Keratinocyte (primary cell): ENCODE results near the gene GATAD1.
"Not testable (repeated sequence)": the region's sequence is repeated elsewhere in the genome, so short reads cannot be mapped to it uniquely, and the experiment has no call there.

Experiments
- EZH2 ChIP-seq: IDR thresholded peaks from one replicate; pipeline ENCODE4 v1.6.1; 2012; ENCODE audit warnings: inconsistent platforms, mild to moderate bottlenecking, low read length, moderate library complexity
- TF ChIP-seq, protein P1 (sequence below), 3 experiments: IDR thresholded peaks in 1 of 3; conservative IDR thresholded peaks in 1 of 3; optimal IDR thresholded peaks in 1 of 3; 2 replicates in 2 of 3; 3 replicates in 1 of 3; pipeline versions ENCODE3 to v1.5.1; 2011; ENCODE audit warnings: low read length in 3 of 3, mild to moderate bottlenecking in 3 of 3, moderate library complexity in 2 of 3, control low read depth in 1 of 3, inconsistent platforms in 1 of 3; ENCODE audit not compliant: insufficient read depth in 2 of 3; ENCODE audit errors: extremely low read depth in 1 of 3

DNA sequence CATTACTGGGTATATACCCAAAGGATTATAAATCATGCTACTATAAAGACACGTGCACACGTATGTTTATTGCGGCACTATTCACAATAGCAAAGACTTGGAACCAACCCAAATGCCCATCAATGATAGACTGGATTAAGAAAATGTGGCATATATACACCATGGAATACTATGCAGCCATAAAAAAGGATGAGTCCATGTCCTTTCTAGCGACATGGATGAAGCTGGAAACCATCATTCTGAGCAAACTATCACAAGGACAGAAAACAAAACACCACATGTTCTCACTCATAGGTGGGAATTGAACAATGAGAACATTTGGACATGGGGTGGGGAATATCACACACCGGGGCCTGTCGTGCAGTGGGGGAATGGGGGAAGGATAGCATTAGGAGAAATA lies 37.1 kb upstream of the GATAD1 start:
- TF ChIP-seq, protein P1, sequence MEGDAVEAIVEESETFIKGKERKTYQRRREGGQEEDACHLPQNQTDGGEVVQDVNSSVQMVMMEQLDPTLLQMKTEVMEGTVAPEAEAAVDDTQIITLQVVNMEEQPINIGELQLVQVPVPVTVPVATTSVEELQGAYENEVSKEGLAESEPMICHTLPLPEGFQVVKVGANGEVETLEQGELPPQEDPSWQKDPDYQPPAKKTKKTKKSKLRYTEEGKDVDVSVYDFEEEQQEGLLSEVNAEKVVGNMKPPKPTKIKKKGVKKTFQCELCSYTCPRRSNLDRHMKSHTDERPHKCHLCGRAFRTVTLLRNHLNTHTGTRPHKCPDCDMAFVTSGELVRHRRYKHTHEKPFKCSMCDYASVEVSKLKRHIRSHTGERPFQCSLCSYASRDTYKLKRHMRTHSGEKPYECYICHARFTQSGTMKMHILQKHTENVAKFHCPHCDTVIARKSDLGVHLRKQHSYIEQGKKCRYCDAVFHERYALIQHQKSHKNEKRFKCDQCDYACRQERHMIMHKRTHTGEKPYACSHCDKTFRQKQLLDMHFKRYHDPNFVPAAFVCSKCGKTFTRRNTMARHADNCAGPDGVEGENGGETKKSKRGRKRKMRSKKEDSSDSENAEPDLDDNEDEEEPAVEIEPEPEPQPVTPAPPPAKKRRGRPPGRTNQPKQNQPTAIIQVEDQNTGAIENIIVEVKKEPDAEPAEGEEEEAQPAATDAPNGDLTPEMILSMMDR (optimal IDR thresholded peaks at IDR 0.05 in 1 of 3, IDR thresholded peaks at IDR 0.05 in 1 of 3, conservative IDR thresholded peaks at IDR 0.05 in 1 of 3; ENCODE audit: extremely low read depth in 1 of 3, insufficient read depth in 2 of 3, low read length in 3 of 3): not testable (repeated sequence)
- not testable (repeated sequence) for TF ChIP-seq EZH2
